Gastrocnemius medialis (tissue), 4 donors: ENCODE measurements around the gene CHST5.

Source experiments
- CTCF ChIP-seq, 5 experiments: fragments of 450-650 bp in 3 of 5; fragments of 200-600 bp in 2 of 5; sonication (generic) in 2 of 5; IDR thresholded peaks in 4 of 5; conservative IDR thresholded peaks in 1 of 5; 1 replicate in 4 of 5; 2 replicates in 1 of 5; pipeline ENCODE4 v1.5.1; 2016 to 2019; ENCODE audit warnings: antibody characterized with exemption in 5 of 5, mild to moderate bottlenecking in 3 of 5, moderate library complexity in 3 of 5
- POLR2A ChIP-seq, 2 donors: fragments of 450-650 bp; IDR thresholded peaks; one replicate each; pipeline ENCODE4 v1.6.1; 2017; ENCODE audit warnings: antibody characterized with exemption in 2 of 2, mild to moderate bottlenecking in 2 of 2, moderate library complexity in 2 of 2

GRCh38 chr16:75491876-75492275 lies 44.0 kb downstream of the CHST5 start:
- no peak for TF ChIP-seq CTCF (IDR thresholded peaks at IDR 0.05 in 4 of 5, conservative IDR thresholded peaks at IDR 0.05 in 1 of 5)
- no peak for TF ChIP-seq POLR2A (IDR thresholded peaks at IDR 0.05)
